GM23338 (cell line): ENCODE results near the gene EPHB6. TPM values are rescaled to one million over a fixed set of nuclear protein-coding genes. Genes with fewer than 3 reads are reported as not detected.

Experiments
- ATAC-seq: fragments of 200-7000 bp; cut with Tn5 transposase; 3 replicates; pipeline ENCODE4 v1.9.1; 2020
- DNase-seq: peaks from one replicate; pipeline ENCODE4 v3.0.0-alpha.2; 2015; ENCODE audit warnings: low spot score
- H2AFZ ChIP-seq: fragments of 200-600 bp; sonication (generic); 2 replicates; pipeline ENCODE4 v1.8.0; 2016; ENCODE audit warnings: antibody characterized with exemption, mild to moderate bottlenecking, moderate library complexity
- H3F3A ChIP-seq: fragments of 200-600 bp; sonication (generic); replicated peaks from 2 replicates; pipeline ENCODE4 v1.8.0; 2017; ENCODE audit warnings: antibody characterized with exemption, mixed run types, low read depth
- H3K27ac ChIP-seq: fragments of 200-600 bp; sonication (generic); 2 replicates; pipeline ENCODE4 v1.6.1; 2016; ENCODE audit warnings: low read depth
- H3K27me3 ChIP-seq: fragments of 200-600 bp; sonication (generic); 2 replicates; pipeline ENCODE4 v1.8.0; 2016; ENCODE audit warnings: mild to moderate bottlenecking, mixed run types, moderate library complexity; ENCODE audit not compliant: insufficient read depth
- H3K36me3 ChIP-seq: fragments of 200-600 bp; sonication (generic); 2 replicates; pipeline ENCODE4 v1.8.0; 2016; ENCODE audit warnings: mild to moderate bottlenecking; ENCODE audit not compliant: insufficient read depth
- H3K4me1 ChIP-seq: fragments of 200-600 bp; sonication (generic); 2 replicates; pipeline ENCODE4 v1.8.0; 2016; ENCODE audit warnings: mild to moderate bottlenecking, moderate library complexity; ENCODE audit not compliant: insufficient read depth
- H3K4me2 ChIP-seq: fragments of 200-600 bp; sonication (generic); 2 replicates; pipeline ENCODE4 v1.7.1; 2017; ENCODE audit warnings: mixed run types
- H3K4me3 ChIP-seq: fragments of 200-600 bp; sonication (generic); 2 replicates; pipeline ENCODE4 v1.6.1; 2016; ENCODE audit warnings: mixed run types
- H3K79me2 ChIP-seq: fragments of 200-600 bp; sonication (generic); replicated peaks from 2 replicates; pipeline ENCODE4 v1.8.0; 2017; ENCODE audit warnings: mild to moderate bottlenecking; ENCODE audit not compliant: insufficient read depth
- H3K9me2 ChIP-seq: fragments of 200-600 bp; sonication (generic); 2 replicates; pipeline ENCODE4 v1.8.0; 2017; ENCODE audit not compliant: insufficient read depth
- H4K20me1 ChIP-seq: fragments of 200-600 bp; sonication (generic); replicated peaks from 2 replicates; pipeline ENCODE4 v1.8.0; 2017; ENCODE audit warnings: mild to moderate bottlenecking; ENCODE audit not compliant: insufficient read depth
- H3K27ac Mint-ChIP-seq: 2 replicates; pipeline ENCODE4 v1.8.0; 2020; ENCODE audit warnings: inconsistent platforms, mild to moderate bottlenecking, moderate library complexity, mixed read lengths
- H3K27me3 Mint-ChIP-seq: 3 replicates; pipeline ENCODE4 v1.8.0; 2022; ENCODE audit warnings: low read depth, mild to moderate bottlenecking, moderate library complexity, mixed read lengths, inconsistent platforms; ENCODE audit not compliant: insufficient read depth, poor library complexity
- H3K36me3 Mint-ChIP-seq: 3 replicates; pipeline ENCODE4 v1.8.0; 2021; ENCODE audit warnings: low read depth, mild to moderate bottlenecking, inconsistent platforms, moderate library complexity, mixed read lengths
- H3K4me1 Mint-ChIP-seq: 3 replicates; pipeline ENCODE4 v1.8.0; 2020; ENCODE audit warnings: mild to moderate bottlenecking, inconsistent platforms, mixed read lengths
- H3K4me3 Mint-ChIP-seq: 3 replicates; pipeline ENCODE4 v1.8.0; 2021; ENCODE audit warnings: moderate library complexity, mild to moderate bottlenecking, inconsistent platforms, mixed read lengths
- H3K9me3 Mint-ChIP-seq: 3 replicates; pipeline ENCODE4 v1.8.0; 2020; ENCODE audit warnings: moderate library complexity, mild to moderate bottlenecking, inconsistent platforms, mixed read lengths
- CREB1 ChIP-seq: fragments of 250-450 bp; sonication (Bioruptor Pico); IDR thresholded peaks from 2 replicates; pipeline ENCODE4 v1.5.0; 2020; ENCODE audit warnings: low read depth, mild to moderate bottlenecking, moderate library complexity
- EZH2 ChIP-seq: fragments of 200-600 bp; sonication (generic); IDR thresholded peaks from one replicate; pipeline ENCODE4 v1.8.0; 2017; ENCODE audit warnings: antibody characterized with exemption, mild to moderate bottlenecking, low read depth; ENCODE audit not compliant: unreplicated experiment
- EZH2phosphoT487 ChIP-seq: fragments of 200-600 bp; sonication (generic); IDR thresholded peaks from one replicate; pipeline ENCODE4 v1.8.1; 2018; ENCODE audit warnings: antibody characterized with exemption; ENCODE audit not compliant: unreplicated experiment
- JUNB ChIP-seq: IDR thresholded peaks from one replicate; pipeline ENCODE4 v1.6.1; 2016; ENCODE audit warnings: antibody characterized with exemption; ENCODE audit not compliant: unreplicated experiment
- NANOG ChIP-seq: IDR thresholded peaks from 2 replicates; pipeline ENCODE4 v1.6.1; 2016; ENCODE audit warnings: antibody characterized with exemption, borderline replicate concordance
- POLR2AphosphoS5 ChIP-seq: IDR thresholded peaks from 2 replicates; pipeline ENCODE4 v1.6.1; 2016; ENCODE audit warnings: antibody characterized with exemption, low read depth
- STAT1 ChIP-seq: IDR thresholded peaks from one replicate; pipeline ENCODE4 v1.6.1; 2016; ENCODE audit warnings: antibody characterized with exemption; ENCODE audit not compliant: unreplicated experiment
- ZNF114 ChIP-seq: fragments of 250-450 bp; sonication (Bioruptor Pico); IDR thresholded peaks from 2 replicates; pipeline ENCODE4 v1.5.0; 2020; ENCODE audit warnings: mild to moderate bottlenecking, moderate library complexity
- ZNF331 ChIP-seq: fragments of 250-450 bp; sonication (Bioruptor Pico); IDR thresholded peaks from 2 replicates; pipeline ENCODE4 v1.5.0; 2020; ENCODE audit warnings: low read depth, mild to moderate bottlenecking, moderate library complexity
- polyA plus RNA-seq: library from polyadenylated mRNA; unstranded; fragments of >200 nt; fragmentation: Nextera tagmentation; extraction: Ambion mirVana; gene quantifications from 2 replicates; pipeline ENCODE4 v1.2.1, GENCODE V29; 2016
- total RNA-seq: library from RNA; depleted of rRNA; stranded (reverse); fragments of >200 nt; shearing (Covaris generic); gene quantifications from 2 replicates; pipeline ENCODE4 v1.2.3, GENCODE V29; 2014
- TF ChIP-seq, protein P1 (sequence below): IDR thresholded peaks from 2 replicates; pipeline ENCODE4 v1.6.1; 2016; ENCODE audit warnings: antibody characterized with exemption
- TF ChIP-seq, protein P2 (sequence below): fragments of 250-450 bp; sonication (Bioruptor Pico); IDR thresholded peaks from 2 replicates; pipeline ENCODE4 v1.5.0; 2020; ENCODE audit warnings: mild to moderate bottlenecking, moderate library complexity
- TF ChIP-seq, protein P3 (sequence below), 2 experiments: fragments of 200-600 bp in 1 of 2; sonication (generic) in 1 of 2; conservative IDR thresholded peaks; 2 replicates each; pipeline versions ENCODE4 v1.5.1 to v1.6.1; 2016 to 2017; ENCODE audit warnings: antibody characterized with exemption in 2 of 2, low read depth in 2 of 2, mild to moderate bottlenecking in 2 of 2, moderate library complexity in 1 of 2
- TF ChIP-seq, protein P4 (sequence below): IDR thresholded peaks from one replicate; pipeline ENCODE4 v1.6.1; 2018; ENCODE audit warnings: antibody characterized with exemption; ENCODE audit not compliant: unreplicated experiment

Gene EPHB6
- total and polyA plus RNA-seq, 2 experiments from 2014 or later: 20.8 to 27.5 TPM

DNA sequence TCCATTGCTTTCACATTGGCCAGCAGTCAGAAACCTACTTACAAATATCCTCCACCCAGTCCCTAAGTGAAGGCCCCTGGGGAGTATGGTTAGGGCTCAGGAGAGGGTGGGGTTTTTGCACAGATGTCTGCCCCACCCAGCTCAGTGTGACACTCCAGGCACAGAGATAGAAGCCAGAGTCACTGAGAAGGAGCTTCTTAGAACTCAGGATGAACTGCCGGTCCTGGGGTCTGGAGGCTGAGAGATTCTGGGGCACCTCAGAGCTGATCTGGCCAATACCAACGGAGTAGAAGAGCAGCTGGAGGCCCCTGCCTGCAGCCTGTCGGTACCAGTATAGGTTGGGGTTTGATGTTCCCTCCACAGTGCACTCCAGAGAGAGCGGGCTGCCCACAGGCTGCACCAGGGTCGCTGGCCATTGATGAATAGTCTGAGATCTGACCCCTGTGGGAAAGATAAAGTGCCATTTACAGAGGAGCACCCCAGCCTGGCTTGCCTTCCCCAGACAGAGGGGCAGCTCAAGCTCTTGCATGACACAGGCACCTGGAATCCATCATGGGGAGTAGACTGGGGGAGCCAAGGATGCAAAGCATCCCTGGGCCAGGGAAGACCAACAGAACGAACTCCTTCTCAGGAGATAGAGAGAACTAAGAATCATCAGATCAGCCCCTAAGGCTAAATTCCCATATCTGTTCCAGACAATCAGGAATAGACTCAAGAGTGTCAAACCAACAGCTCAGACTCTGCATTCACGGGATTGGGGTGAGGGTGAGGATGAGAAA is 42.2 kb upstream of the EPHB6 start:
- DNase-seq: no peak
- TF ChIP-seq, protein P1, sequence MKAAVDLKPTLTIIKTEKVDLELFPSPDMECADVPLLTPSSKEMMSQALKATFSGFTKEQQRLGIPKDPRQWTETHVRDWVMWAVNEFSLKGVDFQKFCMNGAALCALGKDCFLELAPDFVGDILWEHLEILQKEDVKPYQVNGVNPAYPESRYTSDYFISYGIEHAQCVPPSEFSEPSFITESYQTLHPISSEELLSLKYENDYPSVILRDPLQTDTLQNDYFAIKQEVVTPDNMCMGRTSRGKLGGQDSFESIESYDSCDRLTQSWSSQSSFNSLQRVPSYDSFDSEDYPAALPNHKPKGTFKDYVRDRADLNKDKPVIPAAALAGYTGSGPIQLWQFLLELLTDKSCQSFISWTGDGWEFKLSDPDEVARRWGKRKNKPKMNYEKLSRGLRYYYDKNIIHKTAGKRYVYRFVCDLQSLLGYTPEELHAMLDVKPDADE: no peak
- TF ChIP-seq POLR2AphosphoS5 (no peak), EZH2phosphoT487 (no peak), JUNB (no peak), STAT1 (no peak), CREB1 (no peak), EZH2 (no peak), ZNF331 (CRISPR knock-in tag) (no peak), NANOG (no peak), ZNF114 (CRISPR knock-in tag) (no peak)
- TF ChIP-seq, protein P2, sequence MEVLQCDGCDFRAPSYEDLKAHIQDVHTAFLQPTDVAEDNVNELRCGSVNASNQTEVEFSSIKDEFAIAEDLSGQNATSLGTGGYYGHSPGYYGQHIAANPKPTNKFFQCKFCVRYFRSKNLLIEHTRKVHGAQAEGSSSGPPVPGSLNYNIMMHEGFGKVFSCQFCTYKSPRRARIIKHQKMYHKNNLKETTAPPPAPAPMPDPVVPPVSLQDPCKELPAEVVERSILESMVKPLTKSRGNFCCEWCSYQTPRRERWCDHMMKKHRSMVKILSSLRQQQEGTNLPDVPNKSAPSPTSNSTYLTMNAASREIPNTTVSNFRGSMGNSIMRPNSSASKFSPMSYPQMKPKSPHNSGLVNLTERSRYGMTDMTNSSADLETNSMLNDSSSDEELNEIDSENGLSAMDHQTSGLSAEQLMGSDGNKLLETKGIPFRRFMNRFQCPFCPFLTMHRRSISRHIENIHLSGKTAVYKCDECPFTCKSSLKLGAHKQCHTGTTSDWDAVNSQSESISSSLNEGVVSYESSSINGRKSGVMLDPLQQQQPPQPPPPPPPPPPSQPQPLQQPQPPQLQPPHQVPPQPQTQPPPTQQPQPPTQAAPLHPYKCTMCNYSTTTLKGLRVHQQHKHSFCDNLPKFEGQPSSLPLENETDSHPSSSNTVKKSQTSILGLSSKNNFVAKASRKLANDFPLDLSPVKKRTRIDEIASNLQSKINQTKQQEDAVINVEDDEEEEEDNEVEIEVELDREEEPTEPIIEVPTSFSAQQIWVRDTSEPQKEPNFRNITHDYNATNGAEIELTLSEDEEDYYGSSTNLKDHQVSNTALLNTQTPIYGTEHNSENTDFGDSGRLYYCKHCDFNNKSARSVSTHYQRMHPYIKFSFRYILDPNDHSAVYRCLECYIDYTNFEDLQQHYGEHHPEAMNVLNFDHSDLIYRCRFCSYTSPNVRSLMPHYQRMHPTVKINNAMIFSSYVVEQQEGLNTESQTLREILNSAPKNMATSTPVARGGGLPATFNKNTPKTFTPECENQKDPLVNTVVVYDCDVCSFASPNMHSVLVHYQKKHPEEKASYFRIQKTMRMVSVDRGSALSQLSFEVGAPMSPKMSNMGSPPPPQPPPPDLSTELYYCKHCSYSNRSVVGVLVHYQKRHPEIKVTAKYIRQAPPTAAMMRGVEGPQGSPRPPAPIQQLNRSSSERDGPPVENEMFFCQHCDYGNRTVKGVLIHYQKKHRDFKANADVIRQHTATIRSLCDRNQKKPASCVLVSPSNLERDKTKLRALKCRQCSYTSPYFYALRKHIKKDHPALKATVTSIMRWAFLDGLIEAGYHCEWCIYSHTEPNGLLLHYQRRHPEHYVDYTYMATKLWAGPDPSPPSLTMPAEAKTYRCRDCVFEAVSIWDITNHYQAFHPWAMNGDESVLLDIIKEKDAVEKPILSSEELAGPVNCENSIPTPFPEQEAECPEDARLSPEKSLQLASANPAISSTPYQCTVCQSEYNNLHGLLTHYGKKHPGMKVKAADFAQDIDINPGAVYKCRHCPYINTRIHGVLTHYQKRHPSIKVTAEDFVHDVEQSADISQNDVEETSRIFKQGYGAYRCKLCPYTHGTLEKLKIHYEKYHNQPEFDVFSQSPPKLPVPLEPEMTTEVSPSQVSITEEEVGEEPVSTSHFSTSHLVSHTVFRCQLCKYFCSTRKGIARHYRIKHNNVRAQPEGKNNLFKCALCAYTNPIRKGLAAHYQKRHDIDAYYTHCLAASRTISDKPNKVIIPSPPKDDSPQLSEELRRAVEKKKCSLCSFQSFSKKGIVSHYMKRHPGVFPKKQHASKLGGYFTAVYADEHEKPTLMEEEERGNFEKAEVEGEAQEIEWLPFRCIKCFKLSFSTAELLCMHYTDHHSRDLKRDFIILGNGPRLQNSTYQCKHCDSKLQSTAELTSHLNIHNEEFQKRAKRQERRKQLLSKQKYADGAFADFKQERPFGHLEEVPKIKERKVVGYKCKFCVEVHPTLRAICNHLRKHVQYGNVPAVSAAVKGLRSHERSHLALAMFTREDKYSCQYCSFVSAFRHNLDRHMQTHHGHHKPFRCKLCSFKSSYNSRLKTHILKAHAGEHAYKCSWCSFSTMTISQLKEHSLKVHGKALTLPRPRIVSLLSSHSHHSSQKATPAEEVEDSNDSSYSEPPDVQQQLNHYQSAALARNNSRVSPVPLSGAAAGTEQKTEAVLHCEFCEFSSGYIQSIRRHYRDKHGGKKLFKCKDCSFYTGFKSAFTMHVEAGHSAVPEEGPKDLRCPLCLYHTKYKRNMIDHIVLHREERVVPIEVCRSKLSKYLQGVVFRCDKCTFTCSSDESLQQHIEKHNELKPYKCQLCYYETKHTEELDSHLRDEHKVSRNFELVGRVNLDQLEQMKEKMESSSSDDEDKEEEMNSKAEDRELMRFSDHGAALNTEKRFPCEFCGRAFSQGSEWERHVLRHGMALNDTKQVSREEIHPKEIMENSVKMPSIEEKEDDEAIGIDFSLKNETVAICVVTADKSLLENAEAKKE (CRISPR knock-in tag): no peak
- TF ChIP-seq, protein P3, sequence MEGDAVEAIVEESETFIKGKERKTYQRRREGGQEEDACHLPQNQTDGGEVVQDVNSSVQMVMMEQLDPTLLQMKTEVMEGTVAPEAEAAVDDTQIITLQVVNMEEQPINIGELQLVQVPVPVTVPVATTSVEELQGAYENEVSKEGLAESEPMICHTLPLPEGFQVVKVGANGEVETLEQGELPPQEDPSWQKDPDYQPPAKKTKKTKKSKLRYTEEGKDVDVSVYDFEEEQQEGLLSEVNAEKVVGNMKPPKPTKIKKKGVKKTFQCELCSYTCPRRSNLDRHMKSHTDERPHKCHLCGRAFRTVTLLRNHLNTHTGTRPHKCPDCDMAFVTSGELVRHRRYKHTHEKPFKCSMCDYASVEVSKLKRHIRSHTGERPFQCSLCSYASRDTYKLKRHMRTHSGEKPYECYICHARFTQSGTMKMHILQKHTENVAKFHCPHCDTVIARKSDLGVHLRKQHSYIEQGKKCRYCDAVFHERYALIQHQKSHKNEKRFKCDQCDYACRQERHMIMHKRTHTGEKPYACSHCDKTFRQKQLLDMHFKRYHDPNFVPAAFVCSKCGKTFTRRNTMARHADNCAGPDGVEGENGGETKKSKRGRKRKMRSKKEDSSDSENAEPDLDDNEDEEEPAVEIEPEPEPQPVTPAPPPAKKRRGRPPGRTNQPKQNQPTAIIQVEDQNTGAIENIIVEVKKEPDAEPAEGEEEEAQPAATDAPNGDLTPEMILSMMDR (conservative IDR thresholded peaks at IDR 0.05; ENCODE audit: low read depth in 2 of 2): no peak
- TF ChIP-seq, protein P4, sequence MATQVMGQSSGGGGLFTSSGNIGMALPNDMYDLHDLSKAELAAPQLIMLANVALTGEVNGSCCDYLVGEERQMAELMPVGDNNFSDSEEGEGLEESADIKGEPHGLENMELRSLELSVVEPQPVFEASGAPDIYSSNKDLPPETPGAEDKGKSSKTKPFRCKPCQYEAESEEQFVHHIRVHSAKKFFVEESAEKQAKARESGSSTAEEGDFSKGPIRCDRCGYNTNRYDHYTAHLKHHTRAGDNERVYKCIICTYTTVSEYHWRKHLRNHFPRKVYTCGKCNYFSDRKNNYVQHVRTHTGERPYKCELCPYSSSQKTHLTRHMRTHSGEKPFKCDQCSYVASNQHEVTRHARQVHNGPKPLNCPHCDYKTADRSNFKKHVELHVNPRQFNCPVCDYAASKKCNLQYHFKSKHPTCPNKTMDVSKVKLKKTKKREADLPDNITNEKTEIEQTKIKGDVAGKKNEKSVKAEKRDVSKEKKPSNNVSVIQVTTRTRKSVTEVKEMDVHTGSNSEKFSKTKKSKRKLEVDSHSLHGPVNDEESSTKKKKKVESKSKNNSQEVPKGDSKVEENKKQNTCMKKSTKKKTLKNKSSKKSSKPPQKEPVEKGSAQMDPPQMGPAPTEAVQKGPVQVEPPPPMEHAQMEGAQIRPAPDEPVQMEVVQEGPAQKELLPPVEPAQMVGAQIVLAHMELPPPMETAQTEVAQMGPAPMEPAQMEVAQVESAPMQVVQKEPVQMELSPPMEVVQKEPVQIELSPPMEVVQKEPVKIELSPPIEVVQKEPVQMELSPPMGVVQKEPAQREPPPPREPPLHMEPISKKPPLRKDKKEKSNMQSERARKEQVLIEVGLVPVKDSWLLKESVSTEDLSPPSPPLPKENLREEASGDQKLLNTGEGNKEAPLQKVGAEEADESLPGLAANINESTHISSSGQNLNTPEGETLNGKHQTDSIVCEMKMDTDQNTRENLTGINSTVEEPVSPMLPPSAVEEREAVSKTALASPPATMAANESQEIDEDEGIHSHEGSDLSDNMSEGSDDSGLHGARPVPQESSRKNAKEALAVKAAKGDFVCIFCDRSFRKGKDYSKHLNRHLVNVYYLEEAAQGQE: no peak
- Histone ChIP-seq H3K27ac (peak overlapping the region; percentile 81), H3K4me3 (peak overlapping the region; percentile 11; the same call in 1 of the 2 replicates), H4K20me1 (no peaks in the 10 kb centered on the region), H3K9me2 (no peaks in the 10 kb centered on the region), H3K27me3 (no peaks in the 10 kb centered on the region), H3K79me2 (no peaks in the 10 kb centered on the region), H3K36me3 (no peaks in the 10 kb centered on the region), H3K4me2 (peak overlapping the region; percentile 40), H2AFZ (no peak overlapping the region), H3K4me1 (peaks cover 50% of the 10 kb centered on the region), H3F3A (no peaks in the 10 kb centered on the region)
- Mint-ChIP-seq H3K27ac (peak overlapping the region; percentile 76), H3K9me3 (no peaks in the 10 kb centered on the region), H3K4me3 (peak overlapping the region; percentile 38; the same call in 2 of the 3 replicates), H3K36me3 (no peaks in the 10 kb centered on the region), H3K27me3 (peaks cover 10% of the 10 kb centered on the region), H3K4me1 (peaks cover 59% of the 10 kb centered on the region)
- peak; percentile 25 for ATAC-seq
